ENCODE results near the gene SPTBN4. TPM values are rescaled to one million over a fixed set of nuclear protein-coding genes. Genes with fewer than 3 reads are reported as not detected.

SPTBN4 gene
- total and polyA plus RNA-seq, 10 of the 15 experiments (the other 5 are each of a cell fraction or from before 2014, with no cell fraction given), result 0.04 to 1.1 (median 0.34) TPM; not detected in 1

DNA sequence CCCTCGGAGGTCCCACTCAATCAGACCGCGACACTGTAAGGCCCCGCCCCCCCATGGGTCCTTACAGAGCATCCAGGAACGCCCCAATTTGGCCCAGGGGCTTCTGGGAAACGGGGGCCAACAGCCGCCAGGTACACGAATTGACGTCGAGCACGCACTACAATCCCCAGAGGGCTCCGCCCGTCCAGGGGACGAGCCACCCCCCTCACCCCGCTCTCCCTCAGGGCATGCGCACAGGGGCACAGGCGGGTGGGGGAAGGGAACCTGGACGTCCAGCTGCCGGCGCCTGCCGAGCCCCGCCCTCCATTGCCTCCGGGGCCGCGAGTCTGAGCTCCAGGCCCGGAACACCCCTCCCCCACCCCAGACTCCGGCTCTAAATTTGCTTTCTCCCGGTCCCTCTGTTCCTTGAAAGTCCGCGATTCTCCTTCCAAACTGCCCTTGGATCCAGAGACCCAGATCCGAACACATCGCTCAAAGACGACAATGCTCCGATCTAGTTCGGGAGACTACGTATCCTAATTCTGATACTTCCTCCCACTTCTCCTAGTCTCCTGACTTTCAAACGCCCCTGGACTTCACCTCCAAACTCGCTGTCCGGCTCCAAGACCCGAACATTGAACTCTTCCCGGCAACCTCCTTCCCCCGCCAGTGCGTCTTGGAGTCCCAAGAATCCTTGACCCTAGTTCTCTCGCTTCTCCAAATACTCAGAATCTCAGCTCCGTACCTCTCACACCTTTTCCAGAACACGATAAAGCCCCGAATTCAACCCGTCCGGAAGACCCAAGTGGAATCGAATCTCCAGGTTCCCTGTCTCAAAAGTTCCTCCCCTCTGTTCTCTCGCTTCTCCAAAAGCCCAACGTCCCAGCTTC lies 23.4 kb upstream of the SPTBN4 start (continued):
- TF ChIP-seq, protein P1, sequence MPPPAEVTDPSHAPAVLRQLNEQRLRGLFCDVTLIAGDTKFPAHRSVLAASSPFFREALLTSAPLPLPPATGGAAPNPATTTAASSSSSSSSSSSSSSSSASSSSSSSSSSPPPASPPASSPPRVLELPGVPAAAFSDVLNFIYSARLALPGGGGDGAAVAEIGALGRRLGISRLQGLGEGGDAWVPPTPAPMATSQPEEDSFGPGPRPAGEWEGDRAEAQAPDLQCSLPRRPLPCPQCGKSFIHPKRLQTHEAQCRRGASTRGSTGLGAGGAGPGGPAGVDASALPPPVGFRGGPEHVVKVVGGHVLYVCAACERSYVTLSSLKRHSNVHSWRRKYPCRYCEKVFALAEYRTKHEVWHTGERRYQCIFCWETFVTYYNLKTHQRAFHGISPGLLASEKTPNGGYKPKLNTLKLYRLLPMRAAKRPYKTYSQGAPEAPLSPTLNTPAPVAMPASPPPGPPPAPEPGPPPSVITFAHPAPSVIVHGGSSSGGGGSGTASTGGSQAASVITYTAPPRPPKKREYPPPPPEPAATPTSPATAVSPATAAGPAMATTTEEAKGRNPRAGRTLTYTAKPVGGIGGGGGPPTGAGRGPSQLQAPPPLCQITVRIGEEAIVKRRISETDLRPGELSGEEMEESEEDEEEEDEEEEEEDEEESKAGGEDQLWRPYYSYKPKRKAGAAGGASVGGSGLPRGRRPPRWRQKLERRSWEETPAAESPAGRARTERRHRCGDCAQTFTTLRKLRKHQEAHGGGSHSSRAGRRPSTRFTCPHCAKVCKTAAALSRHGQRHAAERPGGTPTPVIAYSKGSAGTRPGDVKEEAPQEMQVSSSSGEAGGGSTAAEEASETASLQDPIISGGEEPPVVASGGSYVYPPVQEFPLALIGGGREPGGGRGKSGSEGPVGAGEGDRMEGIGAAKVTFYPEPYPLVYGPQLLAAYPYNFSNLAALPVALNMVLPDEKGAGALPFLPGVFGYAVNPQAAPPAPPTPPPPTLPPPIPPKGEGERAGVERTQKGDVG (CRISPR knock-in tag; IDR thresholded peaks at IDR 0.05), result no peak
- TF ChIP-seq SREBF1 (IDR thresholded peaks at IDR 0.05; ENCODE audit: low read length) (0 out of 2 replicates have a peak, but pooled peaks have one; percentile 38), CEBPB (IDR thresholded peaks at IDR 0.05; ENCODE audit: borderline replicate concordance in 1 of 2, low read depth in 2 of 2, low read length in 2 of 2) (no peak), SMC3 (IDR thresholded peaks at IDR 0.05; ENCODE audit: borderline replicate concordance, low read length) (no peak), YBX1 (IDR thresholded peaks at IDR 0.05) (no peak), MEF2A (IDR thresholded peaks at IDR 0.05; ENCODE audit: insufficient read depth, low read depth, low read length) (no peak), POLR2A (IDR thresholded peaks at IDR 0.05; ENCODE audit: low read depth, low read length) (peak; percentile 87), MYB (IDR thresholded peaks at IDR 0.05; ENCODE audit: borderline replicate concordance, low read depth, low read length) (no peak), POU2F2 (IDR thresholded peaks at IDR 0.05; ENCODE audit: borderline replicate concordance, low read depth, low read length) (peak; percentile 73; the same call in 2 of the 3 replicates), NRF1 (conservative IDR thresholded peaks at IDR 0.05; ENCODE audit: low read depth, low read length) (peak; percentile 90), ATF7 (IDR thresholded peaks at IDR 0.05; ENCODE audit: low read depth) (no peak), DPF2 (IDR thresholded peaks at IDR 0.05) (no peak), NBN (IDR thresholded peaks at IDR 0.05) (no peak), SIN3A (IDR thresholded peaks at IDR 0.05; ENCODE audit: low read depth, low read length) (peak; percentile 23; the same call in 1 of the 2 replicates), GATAD2B (conservative IDR thresholded peaks at IDR 0.05; ENCODE audit: low read depth) (0 out of 2 replicates have a peak, but pooled peaks have one; percentile 11), TAF1 (IDR thresholded peaks at IDR 0.05; ENCODE audit: borderline replicate concordance, low read depth, low read length) (peak; percentile 53; the same call in 1 of the 2 replicates), BCL11A (IDR thresholded peaks at IDR 0.05; ENCODE audit: low read depth, low read length) (no peak), POLR2AphosphoS2 (IDR thresholded peaks at IDR 0.05; ENCODE audit: low read depth, low read length) (peak; percentile 35; the same call in 1 of the 2 replicates), FOXM1 (IDR thresholded peaks at IDR 0.05; ENCODE audit: low read depth, low read length) (no peak; the same call in 1 of the 2 replicates), ZNF622 (IDR thresholded peaks at IDR 0.05) (no peak), MTA2 (IDR thresholded peaks at IDR 0.05; ENCODE audit: low read depth) (0 out of 2 replicates have a peak, but pooled peaks have one; percentile 7)
- TF ChIP-seq, protein P2, sequence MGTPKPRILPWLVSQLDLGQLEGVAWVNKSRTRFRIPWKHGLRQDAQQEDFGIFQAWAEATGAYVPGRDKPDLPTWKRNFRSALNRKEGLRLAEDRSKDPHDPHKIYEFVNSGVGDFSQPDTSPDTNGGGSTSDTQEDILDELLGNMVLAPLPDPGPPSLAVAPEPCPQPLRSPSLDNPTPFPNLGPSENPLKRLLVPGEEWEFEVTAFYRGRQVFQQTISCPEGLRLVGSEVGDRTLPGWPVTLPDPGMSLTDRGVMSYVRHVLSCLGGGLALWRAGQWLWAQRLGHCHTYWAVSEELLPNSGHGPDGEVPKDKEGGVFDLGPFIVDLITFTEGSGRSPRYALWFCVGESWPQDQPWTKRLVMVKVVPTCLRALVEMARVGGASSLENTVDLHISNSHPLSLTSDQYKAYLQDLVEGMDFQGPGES (IDR thresholded peaks at IDR 0.05), result no peak
- TF ChIP-seq, protein P3, sequence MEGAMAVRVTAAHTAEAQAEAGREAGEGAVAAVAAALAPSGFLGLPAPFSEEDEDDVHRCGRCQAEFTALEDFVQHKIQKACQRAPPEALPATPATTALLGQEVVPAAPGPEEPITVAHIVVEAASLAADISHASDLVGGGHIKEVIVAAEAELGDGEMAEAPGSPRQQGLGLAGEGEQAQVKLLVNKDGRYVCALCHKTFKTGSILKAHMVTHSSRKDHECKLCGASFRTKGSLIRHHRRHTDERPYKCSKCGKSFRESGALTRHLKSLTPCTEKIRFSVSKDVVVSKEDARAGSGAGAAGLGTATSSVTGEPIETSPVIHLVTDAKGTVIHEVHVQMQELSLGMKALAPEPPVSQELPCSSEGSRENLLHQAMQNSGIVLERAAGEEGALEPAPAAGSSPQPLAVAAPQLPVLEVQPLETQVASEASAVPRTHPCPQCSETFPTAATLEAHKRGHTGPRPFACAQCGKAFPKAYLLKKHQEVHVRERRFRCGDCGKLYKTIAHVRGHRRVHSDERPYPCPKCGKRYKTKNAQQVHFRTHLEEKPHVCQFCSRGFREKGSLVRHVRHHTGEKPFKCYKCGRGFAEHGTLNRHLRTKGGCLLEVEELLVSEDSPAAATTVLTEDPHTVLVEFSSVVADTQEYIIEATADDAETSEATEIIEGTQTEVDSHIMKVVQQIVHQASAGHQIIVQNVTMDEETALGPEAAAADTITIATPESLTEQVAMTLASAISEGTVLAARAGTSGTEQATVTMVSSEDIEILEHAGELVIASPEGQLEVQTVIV (IDR thresholded peaks at IDR 0.05; ENCODE audit: borderline replicate concordance, partially characterized antibody), result no peak
- TF ChIP-seq, protein P4, sequence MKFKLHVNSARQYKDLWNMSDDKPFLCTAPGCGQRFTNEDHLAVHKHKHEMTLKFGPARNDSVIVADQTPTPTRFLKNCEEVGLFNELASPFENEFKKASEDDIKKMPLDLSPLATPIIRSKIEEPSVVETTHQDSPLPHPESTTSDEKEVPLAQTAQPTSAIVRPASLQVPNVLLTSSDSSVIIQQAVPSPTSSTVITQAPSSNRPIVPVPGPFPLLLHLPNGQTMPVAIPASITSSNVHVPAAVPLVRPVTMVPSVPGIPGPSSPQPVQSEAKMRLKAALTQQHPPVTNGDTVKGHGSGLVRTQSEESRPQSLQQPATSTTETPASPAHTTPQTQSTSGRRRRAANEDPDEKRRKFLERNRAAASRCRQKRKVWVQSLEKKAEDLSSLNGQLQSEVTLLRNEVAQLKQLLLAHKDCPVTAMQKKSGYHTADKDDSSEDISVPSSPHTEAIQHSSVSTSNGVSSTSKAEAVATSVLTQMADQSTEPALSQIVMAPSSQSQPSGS (IDR thresholded peaks at IDR 0.05; ENCODE audit: low read length), result no peak
